PC-9 (cell line): ENCODE measurements around the gene THADA. TPM values are rescaled to one million over a fixed set of nuclear protein-coding genes. Genes with fewer than 3 reads are reported as not detected.

Source experiments
- BruUV-seq: library from RNA; stranded (reverse); fragments of 400-500 nt; replicated peaks from 2 replicates; lab custom pipeline; 2021; lab: Mats Ljungman, UMichigan
- CTCF ChIA-PET: fragments of 300-600 bp; sonication (Branson Sonifier 250); formaldehyde crosslinking; loops from one replicate; lab custom pipeline; 2022; ENCODE audit warnings: antibody characterized with exemption; lab: Charles Lee
- POLR2A ChIA-PET: fragments of 300-600 bp; sonication (Branson Sonifier 250); formaldehyde crosslinking; loops from one replicate; lab custom pipeline; 2022; ENCODE audit warnings: antibody characterized with exemption; ENCODE audit not compliant: unreplicated experiment; lab: Charles Lee
- DNase-seq, 2 experiments: peaks; one replicate each; pipeline versions ENCODE4 v3.0.0 to v3.0.0-alpha.2; 2015 to 2022; ENCODE audit warnings: mixed read lengths in 1 of 2
- H2AFZ ChIP-seq: fragments of 200-600 bp; sonication (generic); 2 replicates; pipeline ENCODE4 v1.8.1; 2017; ENCODE audit warnings: antibody characterized with exemption
- H3F3A ChIP-seq: fragments of 200-600 bp; sonication (generic); 2 replicates; pipeline ENCODE4 v1.8.1; 2017; ENCODE audit warnings: antibody characterized with exemption, mild to moderate bottlenecking, low read depth; ENCODE audit not compliant: insufficient read depth
- H3K27ac ChIP-seq: fragments of 200-600 bp; sonication (generic); 2 replicates; pipeline ENCODE4 v1.6.1; 2016; ENCODE audit warnings: mixed run types
- H3K27me3 ChIP-seq: fragments of 200-600 bp; sonication (generic); 2 replicates; pipeline ENCODE4 v1.6.1; 2016; ENCODE audit warnings: low read depth, mixed run types; ENCODE audit not compliant: insufficient read depth
- H3K36me3 ChIP-seq: fragments of 200-600 bp; sonication (generic); 2 replicates; pipeline ENCODE4 v1.6.1; 2016; ENCODE audit warnings: low read depth, mixed run types
- H3K4me1 ChIP-seq: fragments of 200-600 bp; sonication (generic); replicated peaks from 2 replicates; pipeline ENCODE4 v1.6.1; 2016; ENCODE audit warnings: mixed run types; ENCODE audit not compliant: insufficient read depth
- H3K4me2 ChIP-seq: fragments of 200-600 bp; sonication (generic); 2 replicates; pipeline ENCODE4 v1.6.1; 2017; ENCODE audit warnings: mixed run types
- H3K4me3 ChIP-seq: fragments of 200-600 bp; sonication (generic); 2 replicates; pipeline ENCODE4 v1.6.1; 2016; ENCODE audit warnings: mixed run types
- H3K79me2 ChIP-seq: fragments of 200-600 bp; sonication (generic); 2 replicates; pipeline ENCODE4 v1.6.1; 2017; ENCODE audit warnings: low read depth, mixed run types
- H3K9me2 ChIP-seq: fragments of 200-600 bp; sonication (generic); 2 replicates; pipeline ENCODE4 v1.8.1; 2017; ENCODE audit warnings: mild to moderate bottlenecking; ENCODE audit not compliant: insufficient read depth
- H3K9me3 ChIP-seq: fragments of 200-600 bp; sonication (generic); 2 replicates; pipeline ENCODE4 v1.8.1; 2016; ENCODE audit warnings: low read depth; ENCODE audit not compliant: insufficient read depth
- H4K20me1 ChIP-seq: fragments of 200-600 bp; sonication (generic); 2 replicates; pipeline ENCODE4 v1.8.1; 2017; ENCODE audit not compliant: insufficient read depth
- CTCF ChIP-seq: fragments of 200-600 bp; sonication (generic); conservative IDR thresholded peaks from 2 replicates; pipeline ENCODE4 v1.6.1; 2017; ENCODE audit warnings: mixed run types, antibody characterized with exemption, mild to moderate bottlenecking, moderate library complexity
- EZH2 ChIP-seq: fragments of 200-600 bp; sonication (generic); IDR thresholded peaks from 2 replicates; pipeline ENCODE4 v1.8.0; 2017; ENCODE audit warnings: antibody characterized with exemption, low read depth
- intact Hi-C: fragments of 100-400 bp; cut with micrococcal nuclease; formaldehyde crosslinking; loops from one replicate; pipeline ENCODE4 v1.10.0; 2022; ENCODE audit not compliant: unreplicated experiment
- total RNA-seq: library from RNA; stranded (reverse); gene quantifications from 2 replicates; pipeline ENCODE4 v1.2.3, GENCODE V29; 2021

Gene THADA
- total RNA-seq, 1 experiment from 2014 or later, result 28.1 TPM

DNA sequence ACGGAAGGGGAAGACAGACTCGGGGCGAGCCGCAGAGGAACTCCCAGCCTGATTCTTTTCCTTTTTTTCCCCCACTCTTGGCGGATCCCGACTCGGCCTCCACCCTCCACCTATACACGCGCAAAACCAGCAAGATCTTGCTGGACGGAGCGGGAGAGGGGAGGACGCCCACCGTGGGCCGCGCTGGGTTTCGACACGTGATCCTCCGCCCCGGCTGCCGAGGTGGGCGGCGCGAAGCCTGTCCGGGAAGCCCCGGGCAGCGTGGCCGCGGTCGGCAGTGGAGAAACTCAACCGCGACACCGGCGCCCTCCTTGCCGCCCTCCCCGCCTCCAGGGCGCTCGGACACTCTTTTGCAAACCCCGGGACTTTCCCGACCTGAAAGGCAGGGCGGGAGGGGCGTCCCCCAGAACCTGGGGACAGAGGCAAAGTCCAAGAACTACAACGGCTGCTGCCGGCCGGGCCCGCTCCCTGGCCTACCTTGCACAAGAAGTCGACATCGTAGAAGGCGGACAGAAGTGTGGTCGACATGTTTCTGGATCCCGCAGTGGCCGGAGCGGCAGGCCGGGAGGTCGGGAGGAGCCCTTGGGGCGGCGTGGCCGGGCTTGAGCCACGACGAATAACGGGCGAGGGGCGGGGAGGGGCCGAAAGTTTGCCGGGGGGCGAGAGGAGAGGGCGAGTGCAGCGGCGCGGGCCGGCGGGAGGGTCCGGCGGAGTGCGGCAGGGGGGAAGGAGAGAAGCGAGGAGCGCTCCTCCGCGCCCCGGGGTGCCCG is 369.9 kb downstream of the THADA start:
- POLR2A ChIA-PET, result interaction anchor here (0.6 to 1.2 kb wide), 10 partner anchors 46 to 775 kb away, joined by 3 to 19 read pairs (median 4); no protein-coding TSS in a partner anchor
- no peak for TF ChIP-seq EZH2
- no peak for TF ChIP-seq CTCF
- H3K4me1 ChIP-seq, result peaks cover 39% of the 10 kb centered on the region
- peak in 1 of 2 experiments; percentile 71 for DNase-seq
- peak overlapping the region; percentile 92 for H3K27ac ChIP-seq
- H3K79me2 ChIP-seq, result peaks cover 71% of the 10 kb centered on the region
- H3K27me3 ChIP-seq, result no peaks in the 10 kb centered on the region
- H3K9me3 ChIP-seq, result no peaks in the 10 kb centered on the region
- intact Hi-C loops, result loop anchor here (1.0 to 5.0 kb wide), 7 partner anchors 47 to 241 kb away; no protein-coding TSS in a partner anchor
- no TSS peak for BruUV-seq
- H3F3A ChIP-seq, result peaks cover 64% of the 10 kb centered on the region
- H2AFZ ChIP-seq, result no peak overlapping the region; the same call in 1 of the 2 replicates
- CTCF ChIA-PET, result interaction anchor here (1.3 to 1.4 kb wide), 2 partner anchors 58 to 259 kb away, joined by 4 to 9 read pairs; no protein-coding TSS in a partner anchor
- H3K4me2 ChIP-seq, result peak overlapping the region; percentile 99
- peaks cover 19% of the 10 kb centered on the region for H3K36me3 ChIP-seq
- peak overlapping the region; percentile 72 for H3K4me3 ChIP-seq
- H4K20me1 ChIP-seq, result 0 out of 2 replicates have a peak, but pooled peaks cover 9% of the 10 kb centered on the region
- H3K9me2 ChIP-seq, result no peaks in the 10 kb centered on the region

GRCh38 chr2:43225093-43225787 is 370.6 kb downstream of the THADA start:
- H3K27me3 ChIP-seq, result no peaks in the 10 kb centered on the region
- BruUV-seq, result TSS peak; percentile 54
- H2AFZ ChIP-seq, result no peak overlapping the region; the same call in 1 of the 2 replicates
- no peaks in the 10 kb centered on the region for H3K9me2 ChIP-seq
- intact Hi-C loops, result loop anchor here (5.0 kb wide), 1 partner anchor 242 kb away; no protein-coding TSS in a partner anchor
- peak; percentile 67 to 71 for DNase-seq
- 0 out of 2 replicates have a peak, but pooled peaks cover 9% of the 10 kb centered on the region for H4K20me1 ChIP-seq
- peak overlapping the region; percentile 72 for H3K4me3 ChIP-seq
- H3K4me1 ChIP-seq, result peaks cover 47% of the 10 kb centered on the region
- ChIA-PET CTCF (interaction anchor here (0.7 kb wide), 1 partner anchor 188 kb away, joined by 4 read pairs; no protein-coding TSS in a partner anchor), POLR2A (interaction anchor here (0.6 kb wide), 1 partner anchor 19 kb away, joined by 8 read pairs; no protein-coding TSS in a partner anchor)
- H3F3A ChIP-seq, result peaks cover 64% of the 10 kb centered on the region
- peak overlapping the region; percentile 92 for H3K27ac ChIP-seq
- TF ChIP-seq CTCF (no peak), EZH2 (no peak)
- H3K79me2 ChIP-seq, result peaks cover 78% of the 10 kb centered on the region
- no peaks in the 10 kb centered on the region for H3K9me3 ChIP-seq
- peak overlapping the region; percentile 99 for H3K4me2 ChIP-seq
- peaks cover 19% of the 10 kb centered on the region for H3K36me3 ChIP-seq

- CTCF ChIA-PET, result interaction anchor here (0.7 kb wide), 1 partner anchor 188 kb away, joined by 4 read pairs; no protein-coding TSS in a partner anchor
- peak in 1 of 2 experiments; percentile 43 for DNase-seq
- intact Hi-C loops, result loop anchor here (5.0 kb wide), 1 partner anchor 243 kb away; no protein-coding TSS in a partner anchor
- H3K27ac ChIP-seq, result peak overlapping the region; percentile 92
- H3K4me3 ChIP-seq, result peak overlapping the region; percentile 72
- no peak for TF ChIP-seq CTCF
- TF ChIP-seq EZH2, result no peak
- H3K9me3 ChIP-seq, result no peaks in the 10 kb centered on the region
- POLR2A ChIA-PET, result interaction anchor here (0.6 kb wide), 1 partner anchor 18 kb away, joined by 8 read pairs; no protein-coding TSS in a partner anchor
- H3F3A ChIP-seq, result peaks cover 68% of the 10 kb centered on the region
- no peak overlapping the region for H2AFZ ChIP-seq
- H3K79me2 ChIP-seq, result peaks cover 83% of the 10 kb centered on the region
- H4K20me1 ChIP-seq, result 0 out of 2 replicates have a peak, but pooled peaks cover 9% of the 10 kb centered on the region
- no peaks in the 10 kb centered on the region for H3K27me3 ChIP-seq
- no peaks in the 10 kb centered on the region for H3K9me2 ChIP-seq
- peak overlapping the region; percentile 99 for H3K4me2 ChIP-seq
- H3K4me1 ChIP-seq, result peaks cover 48% of the 10 kb centered on the region
- no TSS peak for BruUV-seq
- H3K36me3 ChIP-seq, result peaks cover 19% of the 10 kb centered on the region
Measured at GRCh38 chr2:43224571-43225092, 371.2 kb downstream of the THADA start.
